Upper lobe of right lung (tissue), 1 donor: ENCODE results near the gene BABAM2. TPM values are rescaled to one million over a fixed set of nuclear protein-coding genes. Genes with fewer than 3 reads are reported as not detected.
A peak's percentile ranks its signal among the peaks of the same experiment; 100 is the strongest.

Experiments used
- ATAC-seq: fragments of 200-7000 bp; cut with Tn5 transposase; one replicate; pipeline ENCODE4 v1.9.1; 2020; ENCODE audit warnings: mild to moderate bottlenecking, moderate library complexity
- DNase-seq: peaks from one replicate; pipeline ENCODE4 v3.0.0-alpha.2; 2020
- H3K27ac ChIP-seq: fragments of 200-600 bp; one replicate; pipeline ENCODE4 v1.8.0; 2022
- H3K27me3 ChIP-seq: fragments of 200-600 bp; one replicate; pipeline ENCODE4 v1.8.0; 2022; ENCODE audit warnings: mild to moderate bottlenecking
- H3K36me3 ChIP-seq: fragments of 200-600 bp; one replicate; pipeline ENCODE4 v1.8.0; 2022
- H3K4me1 ChIP-seq: fragments of 200-600 bp; one replicate; pipeline ENCODE4 v1.8.0; 2022
- H3K4me3 ChIP-seq: fragments of 200-600 bp; one replicate; pipeline ENCODE4 v1.8.0; 2022; ENCODE audit warnings: mild to moderate bottlenecking
- H3K9me3 ChIP-seq: fragments of 200-600 bp; one replicate; pipeline ENCODE4 v1.8.0; 2022
- CTCF ChIP-seq: fragments of 200-600 bp; IDR thresholded peaks from one replicate; pipeline ENCODE4 v1.8.0; 2022; ENCODE audit warnings: antibody characterized with exemption
- intact Hi-C: fragments of 100-400 bp; cut with DNase I; formaldehyde crosslinking; loops from one replicate; pipeline ENCODE4 v1.11.0; 2022
- total RNA-seq: library from RNA; stranded (reverse); fragmentation: NEBNext Ultra II Directional; extraction: Animal tissue kit (Norgen Biotek cat#: 25700); gene quantifications from one replicate; pipeline ENCODE4 v1.2.1, GENCODE V29; 2021
- donor health status: DM: no; HTN: yes; CAD: no; lungs with severe emphysema.

BABAM2 gene
- total RNA-seq, 1 donor from 2014 or later = 36.2 TPM

DNA sequence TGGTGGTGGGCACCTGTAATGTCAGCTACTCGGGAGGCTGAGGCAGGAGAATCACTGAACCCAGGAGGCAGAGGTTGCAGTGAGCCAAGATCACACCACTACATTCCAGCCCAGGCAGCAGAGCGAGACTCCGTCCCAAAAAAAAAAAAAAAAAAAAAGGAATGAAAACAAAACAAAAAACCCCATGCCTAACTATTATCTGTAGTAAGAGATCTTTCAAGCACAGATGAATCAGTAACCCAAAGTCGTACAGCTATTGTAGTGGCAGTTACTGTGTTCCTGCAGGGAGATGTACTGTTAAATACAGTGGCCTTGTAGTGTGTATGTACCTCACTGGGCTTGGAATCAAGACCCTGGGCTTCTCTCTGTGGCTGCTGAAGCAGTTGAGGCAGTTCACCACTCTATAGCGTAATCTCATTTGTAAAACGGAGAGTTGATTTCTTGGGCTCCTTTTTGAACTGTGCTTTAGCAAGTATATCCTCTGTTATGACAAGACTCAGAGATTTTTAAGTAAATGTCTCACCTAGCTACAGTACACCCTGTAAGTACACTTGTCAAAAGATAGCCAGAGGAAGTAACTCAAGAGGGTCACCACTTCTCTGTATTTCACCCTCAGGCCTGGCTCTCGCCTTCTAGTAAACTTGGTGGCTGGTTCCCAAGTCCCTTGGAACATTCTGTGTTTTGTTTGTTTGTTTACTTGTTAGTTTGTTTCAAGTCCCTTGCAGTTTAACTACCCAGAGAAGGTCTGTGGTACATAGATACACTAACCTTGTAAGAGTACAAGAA lies 392.5 kb downstream of the BABAM2 start:
- Histone ChIP-seq H3K4me1 (no peaks in the 10 kb centered on the region), H3K36me3 (no peaks in the 10 kb centered on the region), H3K4me3 (no peak overlapping the region), H3K27ac (no peak overlapping the region), H3K27me3 (no peaks in the 10 kb centered on the region), H3K9me3 (no peaks in the 10 kb centered on the region)
- no peak for TF ChIP-seq CTCF
- intact Hi-C loops = no loop called here
- DNase-seq (no peak), ATAC-seq (peak; percentile 47)

DNA sequence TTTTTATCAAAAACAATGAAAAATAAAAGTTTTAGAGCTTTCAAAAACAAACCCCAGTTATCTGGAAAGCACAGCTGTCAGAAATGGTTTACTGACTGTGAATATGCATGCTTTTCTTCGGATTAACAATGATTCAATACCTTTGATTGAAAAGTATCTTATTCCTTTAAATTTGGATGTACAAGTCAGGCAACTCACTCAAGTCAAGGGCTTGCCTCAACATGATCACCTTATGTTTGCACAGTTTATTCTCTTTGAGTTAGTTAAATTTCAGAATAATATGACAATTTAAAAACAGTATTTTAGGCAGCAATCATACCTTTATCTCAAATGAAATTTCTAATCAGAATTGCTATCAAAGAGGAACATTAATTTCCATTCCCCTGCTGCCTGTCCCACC lies 393.3 kb downstream of the BABAM2 start:
- no peaks in the 10 kb centered on the region for H3K36me3 ChIP-seq
- ATAC-seq = no peak
- H3K4me3 ChIP-seq = no peak overlapping the region
- H3K27me3 ChIP-seq = no peaks in the 10 kb centered on the region
- no peak for TF ChIP-seq CTCF
- H3K9me3 ChIP-seq = no peaks in the 10 kb centered on the region
- H3K27ac ChIP-seq = no peak overlapping the region
- intact Hi-C loops = no loop called here
- no peak for DNase-seq
- H3K4me1 ChIP-seq = no peaks in the 10 kb centered on the region

- intact Hi-C loops = no loop called here
- Histone ChIP-seq H3K9me3 (no peaks in the 10 kb centered on the region), H3K4me3 (no peak overlapping the region), H3K27me3 (no peaks in the 10 kb centered on the region), H3K36me3 (no peaks in the 10 kb centered on the region), H3K4me1 (no peaks in the 10 kb centered on the region), H3K27ac (no peak overlapping the region)
- DNase-seq (no peak), ATAC-seq (no peak)
- no peak for TF ChIP-seq CTCF
Measured at GRCh38 chr2:28286678-28287077, 396.1 kb downstream of the BABAM2 start.

DNA sequence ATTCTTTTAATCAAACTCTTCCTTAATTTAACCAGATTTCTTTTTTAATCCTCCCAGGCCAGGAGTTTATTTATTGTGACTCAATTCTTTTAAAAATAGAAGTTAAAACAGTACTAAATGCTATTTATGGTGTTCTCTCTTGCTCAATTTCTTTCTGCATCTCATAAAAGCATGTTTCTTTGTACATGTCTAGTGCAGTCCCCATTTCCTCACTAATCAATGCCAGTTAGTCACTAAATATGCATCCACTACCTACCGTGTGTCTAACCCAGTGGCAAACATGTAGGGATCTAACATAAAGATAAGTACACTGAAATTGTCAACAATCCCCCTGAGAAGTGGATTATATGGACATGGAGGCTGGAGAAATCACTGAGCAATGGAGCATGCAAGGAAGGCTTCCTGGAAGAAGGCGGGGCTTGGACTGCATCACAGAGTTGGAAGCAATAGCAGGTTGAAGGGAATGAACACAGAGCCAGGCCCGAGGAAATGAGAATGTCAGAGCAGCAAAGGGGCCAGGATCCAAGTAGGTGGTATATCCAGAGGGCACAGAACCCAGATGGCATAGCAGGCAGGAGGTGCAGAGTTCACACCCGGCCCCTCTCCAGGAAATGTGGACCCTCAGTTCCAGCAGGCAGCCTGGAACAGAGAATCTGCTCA lies 396.9 kb downstream of the BABAM2 start:
- intact Hi-C loops = no loop called here
- Histone ChIP-seq H3K9me3 (no peaks in the 10 kb centered on the region), H3K4me3 (no peak overlapping the region), H3K4me1 (no peaks in the 10 kb centered on the region), H3K36me3 (no peaks in the 10 kb centered on the region), H3K27me3 (no peaks in the 10 kb centered on the region), H3K27ac (no peak overlapping the region)
- no peak for ATAC-seq
- DNase-seq = no peak
- TF ChIP-seq CTCF = no peak

DNA sequence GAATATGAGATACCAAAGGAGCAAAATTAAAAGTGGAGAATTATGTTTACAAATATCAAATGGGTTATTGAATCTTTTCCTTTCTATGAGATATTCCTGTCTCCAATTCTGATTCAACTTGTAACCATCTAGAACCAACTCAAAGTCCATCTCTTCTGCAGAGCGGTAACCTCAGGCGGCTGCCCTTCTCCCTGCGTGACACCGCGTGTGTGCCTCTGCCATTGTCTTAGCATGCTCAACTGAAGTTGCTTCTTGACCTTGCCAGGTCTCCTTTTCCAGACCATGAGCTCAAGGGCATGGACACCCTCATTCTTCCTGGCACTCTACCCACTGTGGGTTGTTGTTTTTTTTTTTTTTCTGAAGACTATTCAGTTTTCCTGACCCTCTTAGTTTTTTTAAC lies 398.1 kb downstream of the BABAM2 start:
- Histone ChIP-seq H3K36me3 (no peaks in the 10 kb centered on the region), H3K4me3 (no peak overlapping the region), H3K27ac (no peak overlapping the region), H3K4me1 (no peaks in the 10 kb centered on the region), H3K27me3 (no peaks in the 10 kb centered on the region), H3K9me3 (no peaks in the 10 kb centered on the region)
- intact Hi-C loops = no loop called here
- TF ChIP-seq CTCF = no peak
- DNase-seq = no peak
- ATAC-seq = no peak
